RPMI8226 (cell line): Measurements from ENCODE around the gene PCSK1N.
"Not testable (repeated sequence)": the region's sequence is repeated elsewhere in the genome, so short reads cannot be mapped to it uniquely, and the experiment has no call there.

Experiments
- DNase-seq: peaks from one replicate; pipeline ENCODE4 v3.0.0-alpha.2; 2015

The PCSK1N gene, protein sequence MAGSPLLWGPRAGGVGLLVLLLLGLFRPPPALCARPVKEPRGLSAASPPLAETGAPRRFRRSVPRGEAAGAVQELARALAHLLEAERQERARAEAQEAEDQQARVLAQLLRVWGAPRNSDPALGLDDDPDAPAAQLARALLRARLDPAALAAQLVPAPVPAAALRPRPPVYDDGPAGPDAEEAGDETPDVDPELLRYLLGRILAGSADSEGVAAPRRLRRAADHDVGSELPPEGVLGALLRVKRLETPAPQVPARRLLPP

DNA sequence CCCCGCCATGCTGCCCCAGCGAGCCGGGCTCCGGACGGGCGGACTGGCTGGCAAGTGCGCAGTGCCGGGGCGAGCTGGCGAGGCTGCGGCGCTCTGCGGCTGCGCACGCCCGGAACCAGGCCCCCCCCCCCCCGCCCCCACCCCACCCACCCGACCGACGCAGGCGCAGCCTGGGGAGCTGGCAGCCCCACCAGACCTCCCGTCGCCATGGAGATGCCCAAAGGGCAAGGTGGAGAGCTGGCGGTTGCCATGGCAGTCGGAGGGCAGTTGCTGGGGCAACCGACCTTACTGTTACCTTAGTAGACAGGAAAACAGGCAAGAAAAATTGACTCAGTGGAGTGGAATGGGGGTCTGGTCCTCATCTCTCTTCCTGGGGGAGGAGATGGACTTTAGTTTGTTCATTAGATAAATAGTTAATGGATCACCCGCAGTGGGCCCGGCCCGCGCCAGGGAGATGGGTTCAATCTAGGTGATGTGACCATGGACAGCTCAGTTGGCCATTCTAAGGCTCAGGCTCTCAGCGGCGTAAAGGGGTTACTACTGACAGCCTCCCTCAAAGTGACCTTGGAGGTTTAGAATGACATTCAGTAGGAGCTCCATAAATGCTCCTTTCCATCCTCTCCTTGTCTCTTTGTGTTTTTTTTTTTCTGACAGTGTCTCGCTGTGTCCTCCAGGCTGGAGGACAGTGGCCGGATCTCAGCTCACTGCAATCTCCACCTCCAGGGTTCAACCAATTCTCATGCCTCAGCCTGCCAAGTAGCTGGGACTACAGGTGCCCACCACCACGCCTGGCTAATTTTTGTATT lies at the start of gene PCSK1N:
Gene PCSK1N (minus strand): TSS at position 87 of the 806 bp plus-strand sequence. CDS start 78 bp downstream, at position 9.
- DNase-seq = no peak

DNA sequence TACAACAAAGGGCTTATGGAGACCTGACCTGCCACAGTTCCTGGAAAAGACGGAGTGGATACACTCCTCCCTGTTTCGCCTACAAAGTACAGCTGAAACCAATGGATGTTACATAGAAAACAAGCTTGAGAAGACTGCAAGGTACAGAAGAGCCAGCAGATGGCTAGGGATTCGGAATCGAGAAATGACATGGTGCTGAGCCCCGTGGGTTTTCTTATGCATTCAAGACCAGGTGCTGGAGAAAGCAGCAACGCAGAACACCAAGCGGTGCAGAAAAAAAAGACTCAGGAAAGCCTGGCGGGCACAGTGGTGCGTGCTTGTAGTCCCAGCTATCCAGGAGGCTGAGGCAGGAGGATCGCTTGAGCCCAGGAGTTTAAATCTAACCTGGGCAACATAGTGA lies 48.3 kb upstream of the PCSK1N start:
- DNase-seq = peak; percentile 75

DNA sequence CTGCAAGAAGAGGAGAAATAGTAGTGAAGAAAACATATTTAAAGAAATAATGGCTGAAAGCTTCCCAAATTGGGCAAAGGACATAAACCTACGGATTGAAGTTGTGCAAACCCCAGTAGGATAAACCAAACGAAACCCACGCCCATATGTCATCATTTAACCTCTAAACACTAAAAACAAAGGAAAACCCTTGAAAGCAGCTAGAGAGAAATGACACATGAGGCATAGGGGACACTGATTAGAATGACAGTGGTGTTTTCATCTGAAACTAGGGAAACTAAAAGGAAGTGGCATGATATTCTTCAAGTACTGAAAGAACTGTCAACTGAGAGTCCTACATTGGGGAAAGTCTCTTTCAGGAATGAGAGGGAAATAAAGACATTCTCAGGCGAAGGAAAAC lies 41.5 kb upstream of the PCSK1N start:
- not testable (repeated sequence) for DNase-seq

DNA sequence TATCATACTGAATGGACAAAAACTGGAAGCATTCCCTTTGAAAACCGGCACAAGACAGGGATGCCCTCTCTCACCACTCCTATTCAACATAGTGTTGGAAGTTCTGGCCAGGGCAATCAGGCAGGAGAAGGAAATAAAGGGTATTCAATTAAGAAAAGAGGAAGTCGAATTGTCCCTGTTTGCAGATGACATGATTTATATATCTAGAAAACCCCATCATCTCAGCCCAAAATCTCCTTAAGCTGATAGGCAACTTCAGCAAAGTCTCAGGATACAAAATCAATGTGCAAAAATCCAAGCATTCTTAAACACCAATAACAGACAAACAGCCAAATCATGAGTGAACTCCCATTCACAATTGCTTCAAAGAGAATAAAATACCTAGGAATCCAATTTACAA lies 36.6 kb upstream of the PCSK1N start:
- DNase-seq = not testable (repeated sequence)

DNA sequence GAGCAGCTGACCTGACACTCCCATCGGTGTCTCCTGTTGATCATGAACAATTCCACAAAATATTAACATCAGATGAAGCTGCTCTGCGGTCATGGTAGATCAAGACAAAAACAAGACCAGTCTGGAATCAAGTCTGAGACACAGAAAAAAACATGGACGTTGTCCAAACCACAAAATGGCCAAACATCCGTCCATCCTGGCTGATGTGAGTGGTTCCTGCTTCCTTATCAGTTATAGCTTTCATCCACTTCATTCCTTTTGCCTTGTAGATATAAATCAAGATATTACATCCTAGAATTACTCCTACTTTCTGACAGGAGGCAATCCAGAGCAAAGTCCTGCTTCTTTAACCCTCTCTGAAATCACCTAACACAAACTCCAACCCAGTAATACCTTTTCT lies 28.8 kb upstream of the PCSK1N start:
- DNase-seq = no peak

DNA sequence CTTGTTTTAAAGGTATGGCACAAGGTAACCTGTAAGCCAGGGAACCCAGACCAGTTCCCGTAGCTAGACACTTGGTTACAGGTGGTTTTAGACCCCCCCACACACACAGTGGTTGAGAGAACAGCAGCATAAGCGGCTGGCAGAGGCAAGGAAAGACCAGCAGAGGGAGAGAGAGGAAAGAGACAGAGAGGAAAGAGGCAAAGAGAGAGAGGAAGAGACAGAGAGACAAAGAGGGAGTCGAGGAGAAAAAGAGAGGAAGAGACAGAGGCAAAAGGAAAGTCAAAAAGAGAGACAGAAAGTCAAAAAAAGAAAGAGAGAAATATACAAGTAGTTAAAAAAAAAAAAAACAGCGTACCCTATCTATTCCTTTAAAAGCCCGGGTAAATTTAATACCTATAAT lies 19.5 kb upstream of the PCSK1N start:
- DNase-seq = peak; percentile 33

DNA sequence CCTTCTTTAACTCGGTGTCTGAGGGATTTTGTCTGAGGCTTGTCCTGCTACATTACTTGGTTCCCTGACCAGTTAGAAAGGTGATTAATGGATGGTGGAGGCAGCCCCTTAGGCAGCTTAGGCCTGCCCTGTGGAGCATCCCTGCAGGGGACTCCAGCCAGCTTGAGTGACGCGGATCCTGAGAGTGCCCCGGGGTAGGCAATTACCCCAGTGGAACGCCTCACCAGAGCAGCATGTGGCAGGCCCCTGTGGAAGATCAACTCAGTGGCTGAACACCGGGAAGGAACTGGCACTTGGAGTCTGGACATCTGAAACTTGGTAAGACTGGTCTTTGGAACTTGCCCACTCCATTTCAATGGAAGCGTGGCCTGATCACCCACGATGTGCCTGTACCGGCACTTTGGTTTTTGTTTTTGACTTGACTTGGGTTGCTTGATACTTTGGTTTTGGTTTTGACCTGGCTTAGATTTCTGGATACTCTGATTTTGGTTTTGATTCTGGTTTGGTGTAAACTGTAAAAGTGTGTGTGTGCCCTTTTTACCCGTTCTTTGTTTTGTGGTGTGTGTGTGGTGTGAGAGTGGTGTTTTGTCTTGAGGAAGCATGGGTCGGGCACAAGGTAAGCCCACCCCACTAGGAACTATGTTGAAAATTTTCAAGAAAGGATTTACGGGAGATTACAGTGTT lies 18.9 kb upstream of the PCSK1N start:
- not testable (repeated sequence) for DNase-seq

DNA sequence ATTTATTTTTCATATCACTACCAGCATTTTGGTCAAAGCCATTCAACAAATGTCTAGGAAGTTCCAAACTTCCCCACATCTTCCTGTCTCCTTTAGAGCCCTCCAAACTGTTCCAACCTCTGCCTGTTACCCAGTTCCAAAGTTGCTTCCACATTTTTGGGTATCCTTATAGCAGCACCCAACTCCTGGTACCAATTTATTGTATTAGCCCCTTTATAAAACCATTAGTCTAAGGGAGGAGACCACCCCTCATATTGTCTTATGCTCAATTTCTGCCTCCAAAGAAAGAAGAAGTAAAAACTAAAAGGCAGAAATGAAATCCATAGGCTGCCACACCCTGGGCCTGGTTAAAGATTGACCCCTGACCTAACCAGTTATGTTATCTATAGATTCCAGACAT lies 18.1 kb upstream of the PCSK1N start:
- DNase-seq = not testable (repeated sequence)

DNA sequence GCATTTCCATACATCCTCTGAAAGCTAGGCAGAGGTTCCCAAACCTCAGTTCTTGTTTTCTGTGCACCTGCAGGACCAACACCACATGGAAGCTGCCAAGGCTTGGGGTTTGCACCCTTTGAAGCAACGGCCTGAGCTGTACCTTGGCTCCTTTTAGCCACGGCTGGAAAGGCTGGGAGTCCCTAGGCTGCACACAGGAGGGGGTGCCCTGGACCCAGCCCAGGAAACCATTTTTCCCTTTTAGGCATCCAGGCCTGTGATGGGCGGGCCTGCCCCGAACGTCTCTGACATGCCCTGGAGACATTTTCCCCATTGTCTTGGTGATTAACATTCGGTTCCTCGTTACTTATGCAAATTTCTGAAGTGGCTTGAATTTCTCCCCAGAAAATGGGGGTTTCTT lies 17.4 kb upstream of the PCSK1N start:
- no peak for DNase-seq

DNA sequence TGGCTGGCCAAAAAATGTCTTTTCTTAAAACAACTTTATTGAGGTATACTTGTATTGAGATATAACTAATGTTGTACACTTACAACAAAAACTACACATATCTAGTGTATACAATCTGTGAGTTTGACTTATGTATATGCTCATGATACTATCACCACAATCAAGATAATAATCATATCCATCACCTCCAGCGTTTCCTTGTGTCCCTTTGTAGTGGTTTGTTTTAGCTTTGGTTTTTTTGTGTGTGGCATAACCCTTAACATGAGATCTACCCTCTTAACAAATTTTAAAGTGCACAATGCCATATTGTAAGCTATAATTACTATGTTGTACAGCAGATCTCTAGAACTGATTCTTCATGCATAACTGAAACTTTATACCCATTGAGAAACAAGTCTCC lies 13.4 kb upstream of the PCSK1N start:
- no peak for DNase-seq

DNA sequence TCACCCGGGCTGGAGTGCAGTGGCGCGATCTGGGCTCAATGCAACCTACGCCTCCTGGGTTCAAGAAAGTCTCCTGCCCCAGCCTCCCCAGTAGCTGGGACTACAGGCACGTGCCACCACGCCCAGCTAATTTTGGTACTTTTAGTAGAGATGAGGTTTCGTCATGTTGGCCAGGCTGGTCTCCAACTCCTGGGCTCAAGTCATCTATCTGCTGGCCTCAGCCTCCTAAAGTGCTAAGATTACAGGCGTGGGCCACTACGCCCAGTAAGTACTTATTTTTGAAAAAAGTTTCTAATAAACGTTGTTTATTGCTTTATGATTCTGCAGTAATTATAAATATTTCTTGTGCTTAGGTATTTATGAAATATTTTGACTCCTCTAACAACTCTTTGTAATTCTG lies 4.3 kb upstream of the PCSK1N start:
- no peak for DNase-seq

DNA sequence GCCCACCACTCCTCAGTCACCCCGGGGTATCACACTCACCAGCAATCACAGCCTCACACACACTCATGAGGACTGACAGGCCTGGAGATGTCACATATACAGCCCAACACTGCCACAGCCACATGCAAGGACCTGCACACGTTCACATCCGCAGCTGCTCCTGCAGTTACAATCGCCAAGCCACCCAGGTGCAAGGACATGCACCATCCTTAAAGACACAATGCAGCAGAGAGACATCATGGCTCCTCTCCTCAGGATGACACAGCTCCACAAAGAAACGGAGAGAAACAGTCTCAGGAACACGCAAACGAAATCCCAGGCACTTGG lies 1.1 kb downstream of the PCSK1N start:
- DNase-seq = no peak

DNA sequence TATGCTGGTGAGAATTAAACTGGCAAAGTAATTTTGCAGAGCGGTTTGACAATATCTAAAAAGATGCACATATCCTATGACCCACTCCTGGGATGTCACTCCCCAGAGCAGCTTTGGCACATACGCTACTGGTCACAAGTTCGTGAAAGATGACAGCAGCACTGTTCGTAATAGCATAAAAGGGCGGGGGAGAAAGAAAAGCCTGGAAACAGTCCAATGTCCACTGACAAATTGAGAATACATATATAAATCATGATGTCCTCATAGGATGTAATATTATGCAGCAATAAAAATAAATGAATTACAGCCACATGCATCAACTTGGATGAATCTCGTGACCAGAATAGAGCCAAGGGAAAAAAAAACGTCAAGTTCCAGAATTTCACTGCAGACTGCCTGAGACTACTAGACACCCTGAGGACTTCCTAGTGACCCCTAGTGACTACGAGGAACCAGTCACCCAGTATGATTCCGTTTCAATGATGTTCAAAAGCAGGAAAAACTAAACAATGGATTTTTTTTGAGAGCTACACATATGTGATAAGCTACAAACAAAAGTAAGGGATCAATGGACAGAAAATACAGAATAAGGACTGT lies 1.8 kb downstream of the PCSK1N start:
- peak; percentile 8 for DNase-seq

DNA sequence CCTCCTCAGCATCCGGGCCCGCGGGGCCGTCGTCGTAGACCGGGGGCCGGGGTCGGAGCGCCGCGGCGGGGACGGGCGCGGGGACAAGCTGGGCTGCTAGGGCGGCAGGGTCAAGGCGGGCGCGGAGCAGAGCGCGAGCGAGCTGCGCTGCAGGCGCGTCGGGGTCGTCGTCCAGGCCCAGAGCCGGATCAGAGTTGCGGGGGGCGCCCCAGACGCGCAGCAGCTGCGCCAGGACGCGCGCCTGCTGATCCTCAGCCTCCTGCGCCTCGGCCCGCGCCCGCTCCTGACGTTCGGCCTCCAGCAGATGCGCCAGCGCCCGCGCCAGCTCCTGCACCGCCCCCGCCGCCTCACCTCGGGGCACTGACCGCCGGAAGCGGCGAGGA lies 3.5 kb downstream of the PCSK1N start:
- DNase-seq = peak; percentile 20

DNA sequence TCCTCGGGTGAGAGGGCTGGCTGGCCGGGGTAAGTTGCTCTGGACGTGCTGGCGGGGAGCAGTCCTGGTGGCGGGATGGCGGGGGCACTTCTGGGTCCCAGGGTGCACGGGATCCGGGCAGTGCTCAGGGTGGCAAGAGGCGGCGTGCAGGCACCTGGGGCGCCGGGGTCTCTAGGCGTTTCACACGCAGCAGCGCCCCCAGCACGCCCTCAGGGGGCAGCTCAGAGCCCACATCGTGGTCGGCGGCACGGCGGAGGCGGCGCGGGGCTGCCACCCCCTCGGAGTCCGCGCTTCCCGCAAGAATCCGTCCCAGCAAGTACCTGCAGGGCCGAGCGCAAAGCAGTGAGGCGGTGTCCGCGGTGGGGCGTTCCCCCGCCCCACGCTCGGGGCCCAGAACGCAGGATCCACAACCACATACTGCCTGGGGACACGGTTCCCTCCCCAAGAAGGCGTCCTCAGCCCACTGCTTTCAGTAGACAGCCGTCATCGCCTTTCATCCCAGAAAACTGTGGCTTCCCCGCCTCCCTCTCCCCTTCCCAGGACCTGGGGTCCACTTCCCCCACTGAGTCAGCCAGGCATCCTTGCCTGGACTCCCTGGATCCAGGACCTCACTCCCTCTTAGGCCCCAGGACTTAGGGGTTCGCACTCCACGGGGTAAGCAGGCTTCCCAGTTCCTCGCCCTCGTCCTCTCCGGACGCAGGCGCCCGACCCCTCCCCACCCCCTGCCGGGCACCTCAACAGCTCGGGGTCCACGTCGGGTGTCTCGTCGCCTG lies 4.1 kb downstream of the PCSK1N start:
- no peak for DNase-seq

DNA sequence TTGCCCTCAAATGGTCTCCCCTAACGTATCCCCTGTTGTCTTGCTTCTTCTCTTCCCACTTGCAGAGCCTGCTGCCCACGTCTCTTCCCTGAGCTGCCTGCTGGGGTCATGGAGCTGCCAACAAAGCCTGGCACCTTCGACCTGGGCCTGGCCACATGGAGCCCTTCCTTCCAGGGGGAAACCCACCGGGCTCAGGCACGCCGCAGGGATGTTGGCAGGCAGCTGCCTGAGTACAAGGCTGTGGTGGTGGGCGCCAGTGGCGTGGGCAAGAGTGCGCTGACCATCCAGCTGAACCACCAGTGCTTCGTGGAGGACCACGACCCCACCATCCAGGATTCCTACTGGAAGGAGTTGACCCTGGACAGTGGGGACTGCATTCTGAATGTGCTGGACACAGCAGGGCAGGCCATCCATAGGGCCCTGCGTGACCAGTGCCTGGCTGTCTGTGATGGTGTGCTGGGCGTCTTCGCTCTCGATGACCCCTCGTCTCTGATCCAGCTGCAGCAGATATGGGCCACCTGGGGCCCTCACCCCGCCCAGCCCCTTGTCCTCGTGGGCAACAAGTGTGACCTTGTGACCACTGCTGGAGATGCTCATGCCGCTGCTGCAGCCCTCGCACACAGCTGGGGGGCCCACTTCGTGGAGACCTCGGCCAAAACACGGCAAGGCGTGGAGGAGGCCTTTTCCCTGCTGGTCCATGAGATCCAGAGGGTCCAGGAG lies 6.2 kb downstream of the PCSK1N start:
- no peak for DNase-seq

DNA sequence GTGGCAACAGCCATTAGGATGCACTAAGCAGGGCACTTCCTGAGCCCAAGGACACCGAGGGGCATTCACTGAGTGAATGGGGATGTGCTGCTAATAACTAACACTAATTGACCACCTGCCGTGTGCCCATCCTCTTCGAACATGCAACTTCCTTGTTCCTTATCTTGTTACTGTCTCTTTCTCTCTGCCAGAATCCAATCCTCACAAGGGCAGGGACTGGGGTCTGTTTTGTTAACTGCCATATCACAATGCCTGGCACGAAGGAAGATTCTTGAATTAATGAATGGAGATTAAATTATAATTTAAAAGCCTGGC lies 7.8 kb downstream of the PCSK1N start:
- DNase-seq = no peak

DNA sequence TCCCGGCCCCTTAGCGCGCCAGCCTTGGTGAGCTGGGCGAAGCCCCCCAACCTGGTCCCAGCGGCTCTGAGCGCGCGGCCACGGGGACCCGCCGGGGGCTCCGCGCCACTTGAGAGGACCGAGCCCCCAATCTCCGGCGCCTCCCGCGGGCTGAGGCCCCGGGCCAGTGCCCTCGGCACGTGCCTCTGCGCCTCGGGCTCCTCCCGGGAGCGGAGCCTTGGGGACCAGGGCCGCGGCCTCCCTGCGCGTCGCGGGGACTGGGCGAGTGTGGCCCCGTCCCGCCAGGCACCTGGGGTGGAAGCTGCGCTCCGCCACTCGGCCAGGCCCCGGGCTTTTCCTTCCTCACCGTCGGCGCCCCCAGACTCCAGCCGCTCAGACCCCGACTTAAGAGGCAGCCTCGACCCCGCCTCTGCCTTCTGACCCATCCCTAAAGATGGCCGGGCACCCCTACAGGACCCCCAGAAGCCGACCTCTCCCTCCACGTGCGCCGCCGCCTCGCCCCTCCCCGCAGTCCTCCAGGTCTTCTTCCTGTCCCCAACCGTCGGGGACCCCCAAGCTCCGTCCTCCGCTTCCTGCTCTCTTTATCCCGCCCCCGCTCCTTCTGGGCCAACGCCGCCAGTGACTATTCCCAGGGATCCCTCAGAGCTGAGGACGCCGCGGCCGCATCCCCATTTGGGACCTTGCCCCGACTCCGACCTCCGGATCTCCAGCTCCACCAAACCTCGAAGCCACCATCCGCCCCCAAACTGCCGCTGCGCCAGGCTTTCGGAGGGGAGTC lies 8.3 kb downstream of the PCSK1N start:
- DNase-seq = no peak

DNA sequence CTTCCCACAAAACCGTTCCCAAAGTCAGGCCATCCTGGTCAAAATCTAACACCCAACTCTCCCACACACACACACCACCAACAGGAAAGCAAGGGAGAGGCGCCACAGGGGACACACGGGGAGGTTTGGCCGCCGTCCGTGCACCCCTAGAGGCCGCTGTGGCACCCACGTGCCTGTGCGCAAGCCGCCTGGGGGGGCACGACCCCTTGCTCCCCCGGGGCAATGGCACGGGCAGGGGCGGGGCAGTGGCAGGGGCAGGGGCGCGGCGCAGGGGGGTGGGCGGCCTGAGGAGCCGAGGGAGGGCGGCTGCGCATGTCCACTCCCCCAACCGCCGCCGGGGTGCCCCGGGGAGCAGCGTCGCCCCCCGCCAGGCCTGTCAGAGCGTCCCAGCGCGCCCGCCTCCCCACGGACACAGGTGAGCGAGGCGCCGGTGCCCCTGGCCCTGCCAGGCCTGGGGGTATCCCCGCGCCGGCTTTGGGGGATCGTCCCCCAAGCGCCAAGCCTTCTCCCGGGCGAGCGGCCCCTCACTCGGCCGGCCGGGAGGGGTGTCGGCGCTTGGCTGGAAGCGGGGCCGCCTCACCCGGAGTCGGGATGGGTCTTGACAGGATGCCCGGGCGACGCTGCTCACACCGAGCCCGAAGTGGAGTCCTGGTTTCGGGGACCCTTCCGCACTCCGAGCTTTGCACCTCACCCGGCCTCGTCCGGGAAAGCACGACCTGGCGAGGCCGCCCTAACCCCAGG lies 9.1 kb downstream of the PCSK1N start, which contains the start of gene ERAS:
Gene ERAS (plus strand): TSS at position 379 of the 741 bp plus-strand sequence. CDS start 2,611 bp downstream, outside the sequence.
- no peak for DNase-seq

DNA sequence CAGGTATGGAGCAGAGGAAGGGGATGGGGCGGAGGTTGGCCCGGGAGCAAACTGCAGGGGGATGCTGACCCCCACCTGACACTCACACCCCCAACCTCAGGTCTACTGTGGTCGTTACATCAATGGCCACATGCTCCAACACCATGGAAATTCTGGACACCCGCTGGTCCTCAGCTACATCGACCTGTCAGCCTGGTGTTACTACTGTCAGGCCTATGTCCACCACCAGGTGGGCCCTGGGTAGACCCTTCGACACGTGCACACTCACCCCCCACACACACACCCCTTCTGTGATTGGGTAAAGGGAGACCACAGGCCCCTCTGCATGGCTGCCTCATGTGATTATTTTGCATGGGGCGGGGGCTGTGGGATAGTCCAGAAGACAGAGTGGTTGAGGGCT lies 11.3 kb downstream of the PCSK1N start:
- no peak for DNase-seq

DNA sequence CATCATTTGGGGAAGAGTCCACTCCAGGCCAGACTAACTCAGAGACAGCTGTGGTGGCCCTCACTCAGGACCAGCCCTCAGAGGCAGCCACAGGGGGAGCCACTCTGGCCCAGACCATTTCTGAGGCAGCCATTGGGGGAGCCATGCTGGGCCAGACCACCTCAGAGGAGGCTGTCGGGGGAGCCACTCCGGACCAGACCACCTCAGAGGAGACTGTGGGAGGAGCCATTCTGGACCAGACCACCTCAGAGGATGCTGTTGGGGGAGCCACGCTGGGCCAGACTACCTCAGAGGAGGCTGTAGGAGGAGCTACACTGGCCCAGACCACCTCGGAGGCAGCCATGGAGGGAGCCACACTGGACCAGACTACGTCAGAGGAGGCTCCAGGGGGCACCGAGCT lies 12.4 kb downstream of the PCSK1N start:
- no peak for DNase-seq
